HEK293T (cell line): Measurements from ENCODE around the gene ANKFY1.

Experiments
- BHLHE40 ChIP-seq: fragments of 450-650 bp; IDR thresholded peaks from 2 replicates; pipeline ENCODE4 v1.6.1; 2016; ENCODE audit warnings: mild to moderate bottlenecking, moderate library complexity, borderline replicate concordance
- CTBP1 ChIP-seq: fragments of 450-650 bp; IDR thresholded peaks from 2 replicates; pipeline ENCODE4 v1.6.1; 2016; ENCODE audit warnings: borderline replicate concordance
- ELF4 ChIP-seq: fragments of 450-650 bp; IDR thresholded peaks from 2 replicates; pipeline ENCODE4 v1.6.1; 2017; ENCODE audit warnings: antibody characterized with exemption
- SP1 ChIP-seq: fragments of 450-650 bp; IDR thresholded peaks from 2 replicates; pipeline ENCODE4 v1.6.1; 2017

- no peak for TF ChIP-seq BHLHE40
- TF ChIP-seq SP1, result no peak
- no peak for TF ChIP-seq CTBP1
- no peak for TF ChIP-seq ELF4
Observed at GRCh38 chr17:4184811-4185210, 79.0 kb downstream of the ANKFY1 start.
